Measurements from ENCODE around the gene CAPZA2. TPM values are rescaled to one million over a fixed set of nuclear protein-coding genes. Genes with fewer than 3 reads are reported as not detected.
A peak's percentile ranks its signal among the peaks of the same experiment; 100 is the strongest.
"Not testable (repeated sequence)": the region's sequence is repeated elsewhere in the genome, so short reads cannot be mapped to it uniquely, and the experiment has no call there.

Gene CAPZA2
- total RNA-seq, 1 experiment from 2014 or later = 132 TPM

DNA sequence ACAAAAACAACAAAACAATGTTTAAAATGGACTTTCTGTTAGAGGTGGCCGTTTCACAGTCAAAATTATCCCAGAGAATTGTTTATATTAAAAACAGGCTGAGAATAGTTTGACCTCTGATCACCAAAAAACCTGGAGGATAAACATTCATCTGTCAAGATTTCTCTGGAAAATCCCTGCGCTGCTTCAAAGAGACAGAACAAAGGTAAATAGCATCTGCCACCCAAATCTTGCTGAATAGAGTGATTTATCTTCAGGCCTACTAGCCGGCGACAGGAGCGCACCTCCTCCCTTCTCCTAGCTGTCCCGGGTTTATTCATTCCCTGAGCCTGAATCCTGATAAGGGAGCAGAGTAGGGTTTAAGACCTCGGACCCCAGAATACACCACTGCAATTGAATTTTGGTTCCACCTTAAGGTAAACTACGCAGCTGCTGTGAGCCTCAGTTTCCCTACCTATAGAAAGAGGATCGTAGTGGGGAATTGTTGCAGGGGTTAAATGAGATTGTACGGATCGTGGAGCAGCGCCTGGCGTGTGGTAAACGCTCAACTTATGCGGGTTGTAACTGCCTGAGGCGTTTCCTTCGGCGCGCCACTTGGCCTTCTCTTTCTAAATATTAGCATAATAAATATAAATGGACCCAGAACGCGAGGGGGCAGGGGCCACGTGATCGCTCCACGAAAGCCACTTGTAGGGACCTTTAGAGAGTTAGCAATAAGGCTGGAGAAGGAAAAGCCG is 90.4 kb downstream of the CAPZA2 start:
- no peak for DNase-seq (ENCODE audit: extremely low read depth, low read depth)

- DNase-seq (ENCODE audit: extremely low read depth, low read depth) = peak; percentile 74
These were observed 91.1 kb downstream of the CAPZA2 start, which contains the start of gene ST7 for GRCh38 chr7:116953372-116953905. Gene ST7 (plus strand): TSS chr7:116953501. CDS start chr7:116953541, 40 bp downstream.

DNA sequence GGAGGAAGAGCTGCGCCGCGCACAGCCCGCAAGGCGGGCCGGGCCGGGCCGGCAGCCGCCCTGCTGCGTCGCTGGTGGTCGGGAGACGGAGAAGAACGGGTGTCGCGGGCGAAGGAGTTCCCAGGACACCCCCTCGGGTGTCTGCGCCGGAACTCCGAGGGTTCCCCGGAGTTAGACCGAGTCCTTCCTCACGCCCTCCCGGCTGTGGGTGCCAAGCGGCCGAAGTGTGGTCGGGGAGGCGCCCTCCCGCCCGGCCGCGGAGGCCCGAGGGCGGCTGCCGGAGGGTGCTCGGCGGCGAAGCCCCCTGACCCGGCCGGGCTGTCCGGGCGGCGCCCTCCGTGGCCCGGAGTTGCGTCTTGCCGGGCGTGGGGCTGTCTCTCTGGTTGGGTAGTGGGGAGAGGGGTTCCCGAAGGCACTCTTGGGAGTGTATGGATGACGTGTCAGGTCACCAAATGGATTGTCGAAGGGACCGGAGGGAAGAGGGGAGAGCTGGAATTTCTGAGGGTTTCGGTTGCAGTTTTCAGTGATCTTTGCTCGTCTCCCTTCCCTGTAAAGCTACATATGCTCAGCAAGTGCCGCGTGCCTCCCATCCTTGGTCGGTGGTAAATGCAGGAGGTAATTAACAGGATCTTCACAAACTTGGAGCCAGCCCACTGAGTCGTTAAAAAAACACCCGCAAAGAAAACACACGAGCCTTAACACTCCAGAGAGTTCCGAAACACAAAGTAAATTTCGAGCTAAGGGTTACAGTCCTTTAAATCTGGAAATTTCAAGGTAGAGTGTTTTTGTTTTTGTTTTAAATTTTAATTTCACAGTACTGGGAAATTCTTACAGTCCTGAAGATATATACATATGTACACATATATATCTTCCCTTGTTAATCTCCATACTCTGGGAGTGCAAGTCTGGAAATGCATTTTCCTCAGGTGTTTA is 91.8 kb downstream of the CAPZA2 start:
- peak; percentile 54 for DNase-seq (ENCODE audit: extremely low read depth, low read depth)

DNA sequence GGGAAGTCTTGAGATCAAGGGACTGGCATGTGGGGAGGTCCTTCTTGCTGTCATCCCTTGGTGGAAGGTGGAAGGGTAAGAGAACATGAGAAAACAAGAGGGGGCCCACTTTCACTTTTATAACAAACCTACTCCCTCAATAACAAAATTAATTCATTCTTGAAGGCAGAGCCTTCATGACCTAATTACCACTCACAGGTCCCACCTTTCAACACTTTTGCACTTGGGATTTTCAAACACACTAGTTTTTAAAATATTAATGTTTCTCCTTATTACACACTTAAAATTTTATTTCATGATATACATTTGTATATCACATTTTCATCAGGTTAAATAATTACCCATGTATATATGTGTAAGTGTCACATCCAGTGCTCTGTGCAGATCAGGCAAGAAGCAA is 93.0 kb downstream of the CAPZA2 start:
- no peak for DNase-seq (ENCODE audit: extremely low read depth, low read depth)

GRCh38 chr7:116955801-116956476 is 93.6 kb downstream of the CAPZA2 start:
- DNase-seq (ENCODE audit: extremely low read depth, low read depth) = no peak

GRCh38 chr7:116956477-116956804 is 94.1 kb downstream of the CAPZA2 start:
- no peak for DNase-seq (ENCODE audit: extremely low read depth, low read depth)

GRCh38 chr7:116957874-116958273 is 95.5 kb downstream of the CAPZA2 start:
- no peak for DNase-seq (ENCODE audit: extremely low read depth, low read depth)

DNA sequence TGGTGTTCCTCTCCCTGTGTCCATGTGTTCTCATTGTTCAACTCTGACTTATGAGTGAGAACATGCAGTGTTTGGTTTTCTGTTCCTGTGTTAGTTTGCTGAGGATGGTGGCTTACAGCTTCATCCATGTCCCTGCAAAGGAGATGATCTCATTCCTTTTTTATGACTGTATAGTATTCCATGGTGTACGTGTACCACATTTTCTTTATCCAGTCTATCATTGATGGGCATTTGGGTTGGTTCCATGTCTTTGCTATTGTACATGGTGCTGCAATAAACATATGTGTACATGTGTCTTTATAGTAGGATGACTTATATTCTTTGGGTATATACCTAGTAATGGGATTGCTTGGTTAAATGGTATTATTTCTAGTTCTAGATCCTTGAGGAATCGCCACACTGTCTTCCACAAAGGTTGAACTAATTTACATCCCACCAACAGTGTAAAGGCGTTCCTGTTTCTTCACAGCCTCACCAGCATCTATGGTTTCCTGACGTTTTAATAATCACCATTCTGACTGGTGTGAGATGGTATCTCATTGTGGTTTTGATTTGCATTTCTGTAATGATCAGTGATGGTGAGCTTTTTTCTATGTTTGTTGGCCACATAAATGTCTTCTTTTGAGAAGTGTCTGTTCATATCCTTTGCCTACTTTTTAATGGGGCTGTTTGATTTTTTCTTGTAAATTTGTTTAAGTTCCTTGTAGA is 99.7 kb downstream of the CAPZA2 start:
- not testable (repeated sequence) for DNase-seq (ENCODE audit: extremely low read depth, low read depth)

GRCh38 chr7:116963234-116963633 is 100.8 kb downstream of the CAPZA2 start:
- DNase-seq (ENCODE audit: extremely low read depth, low read depth) = no peak

DNA sequence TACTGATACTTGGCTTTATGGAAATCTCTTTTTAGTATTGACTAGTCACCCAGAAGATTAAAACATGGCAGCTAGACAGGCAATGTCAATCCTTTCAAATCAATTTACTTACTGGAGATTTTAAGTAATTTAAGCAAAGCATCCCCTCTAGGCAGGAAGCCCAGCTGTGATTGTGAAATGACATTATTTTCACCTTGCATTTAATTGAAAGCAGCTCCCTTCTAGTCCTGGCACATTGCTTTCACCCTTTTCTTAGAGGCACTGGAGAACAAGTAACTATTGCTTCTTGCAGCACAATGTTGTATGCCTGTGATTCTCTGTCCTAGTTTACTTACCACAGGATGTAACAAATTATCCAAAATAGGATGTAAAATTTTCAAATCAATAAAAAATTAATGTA is 104.2 kb downstream of the CAPZA2 start:
- DNase-seq (ENCODE audit: extremely low read depth, low read depth) = no peak

- DNase-seq (ENCODE audit: extremely low read depth, low read depth) = no peak
These were observed 105.0 kb downstream of the CAPZA2 start for GRCh38 chr7:116967254-116967922.

DNA sequence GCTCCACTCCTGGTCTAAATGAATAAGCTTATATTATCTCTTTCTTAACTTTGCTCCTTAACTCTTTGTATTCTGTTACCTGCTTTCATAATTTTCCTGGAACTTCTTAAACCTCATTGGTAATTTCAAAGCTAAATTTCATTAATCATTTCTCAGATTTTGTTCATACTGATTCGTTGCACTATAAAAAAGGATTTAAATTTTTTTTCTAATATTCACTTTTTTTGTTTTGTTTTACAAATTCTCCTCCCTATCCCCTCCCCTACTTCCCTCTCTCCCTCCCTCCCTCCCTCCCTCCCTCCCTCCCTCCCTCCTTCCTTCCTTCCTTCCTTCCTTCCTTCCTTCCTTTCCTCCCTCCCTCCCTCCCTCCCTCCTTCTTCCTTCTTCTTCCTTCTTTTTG is 105.6 kb downstream of the CAPZA2 start:
- no peak for DNase-seq (ENCODE audit: extremely low read depth, low read depth)

- DNase-seq (ENCODE audit: extremely low read depth, low read depth) = no peak
These were observed 106.2 kb downstream of the CAPZA2 start for GRCh38 chr7:116968631-116969030.

- DNase-seq (ENCODE audit: extremely low read depth, low read depth) = no peak
These were observed 107.0 kb downstream of the CAPZA2 start for GRCh38 chr7:116969371-116969902.

GRCh38 chr7:116970238-116970910 is 108.0 kb downstream of the CAPZA2 start:
- no peak for DNase-seq (ENCODE audit: extremely low read depth, low read depth)

GRCh38 chr7:116971153-116971552 is 108.8 kb downstream of the CAPZA2 start:
- DNase-seq (ENCODE audit: extremely low read depth, low read depth) = not testable (repeated sequence)

Measured in NCI-H460 (cell line).